GM19238 (cell line): Measurements from ENCODE around the gene MGAT4B.

Experiments used
- DNase-seq: peaks from one replicate; pipeline ENCODE4 v3.0.0; 2011; ENCODE audit warnings: low spot score; ENCODE audit not compliant: insufficient read length

Gene MGAT4B

DNA sequence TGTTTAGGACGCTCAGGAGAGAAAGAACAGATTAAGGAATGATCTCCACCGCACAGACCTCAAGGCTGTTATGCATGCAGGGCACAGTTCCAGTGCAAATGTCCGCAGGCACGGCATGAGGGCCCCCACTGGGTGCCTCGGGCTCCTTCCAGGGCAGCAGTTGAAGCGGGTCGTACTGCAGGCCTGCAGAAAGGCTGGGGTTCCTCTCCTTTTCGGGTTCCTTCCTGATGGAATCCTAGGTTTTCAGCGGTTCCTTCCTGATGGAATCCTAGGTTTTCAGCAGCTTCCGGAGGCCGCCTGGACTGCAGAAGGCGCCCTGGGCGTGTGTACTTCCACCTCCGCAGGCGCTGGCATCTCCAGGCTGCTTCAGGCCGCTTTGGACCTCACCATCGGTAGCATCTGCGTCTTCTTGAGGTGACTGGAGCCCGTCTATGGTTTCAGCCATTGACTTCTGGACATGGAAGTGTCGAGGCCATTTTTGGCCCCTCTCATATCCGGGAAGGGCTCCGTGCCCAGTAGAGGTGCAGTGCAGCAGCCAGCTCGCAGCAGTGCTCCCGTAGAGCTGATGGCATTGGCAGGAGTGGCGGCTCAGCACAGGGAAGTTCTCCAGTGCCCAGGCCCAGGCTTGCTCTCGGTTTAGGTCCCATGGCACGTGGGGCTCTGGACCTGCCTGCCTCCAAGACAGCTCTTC is 5.6 kb upstream of the MGAT4B start:
- no peak for DNase-seq

DNA sequence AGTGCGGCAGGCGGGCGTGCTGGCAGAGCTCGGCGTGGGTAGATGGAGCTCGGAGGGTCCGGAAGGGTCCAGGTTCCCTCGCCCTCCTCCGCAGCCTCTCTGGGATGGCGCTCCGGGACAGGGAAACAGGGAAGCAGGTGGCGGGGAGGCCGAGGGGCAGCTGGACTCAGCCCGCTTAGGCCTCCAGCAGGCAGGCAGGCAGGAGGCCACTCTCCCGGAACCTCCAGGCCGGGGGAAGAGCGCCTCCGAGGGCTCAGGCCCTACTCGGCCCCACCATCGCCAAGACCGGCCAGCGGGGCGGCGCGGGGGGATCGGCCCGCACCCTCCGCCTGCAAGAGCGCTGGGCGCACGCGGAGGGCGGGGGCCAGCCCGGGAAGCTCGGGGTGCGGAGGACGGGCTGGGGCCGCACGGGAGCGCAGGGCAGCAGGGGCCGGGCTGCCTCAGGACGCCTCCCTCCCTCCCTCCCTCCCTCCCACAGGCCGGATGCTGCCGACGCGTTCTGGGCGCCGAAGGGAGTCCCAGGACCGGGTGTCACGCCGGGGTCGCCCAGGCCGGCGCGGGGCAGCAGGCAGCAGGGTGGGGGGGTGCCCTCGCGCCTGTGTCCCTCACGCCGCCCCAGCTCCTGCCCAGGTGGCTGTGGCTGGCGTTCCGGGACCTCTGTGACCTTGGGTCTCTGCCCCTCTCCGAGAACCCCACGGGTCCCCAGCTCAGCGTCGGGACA is 977 bp downstream of the MGAT4B start:
- DNase-seq = peak; percentile 90

DNA sequence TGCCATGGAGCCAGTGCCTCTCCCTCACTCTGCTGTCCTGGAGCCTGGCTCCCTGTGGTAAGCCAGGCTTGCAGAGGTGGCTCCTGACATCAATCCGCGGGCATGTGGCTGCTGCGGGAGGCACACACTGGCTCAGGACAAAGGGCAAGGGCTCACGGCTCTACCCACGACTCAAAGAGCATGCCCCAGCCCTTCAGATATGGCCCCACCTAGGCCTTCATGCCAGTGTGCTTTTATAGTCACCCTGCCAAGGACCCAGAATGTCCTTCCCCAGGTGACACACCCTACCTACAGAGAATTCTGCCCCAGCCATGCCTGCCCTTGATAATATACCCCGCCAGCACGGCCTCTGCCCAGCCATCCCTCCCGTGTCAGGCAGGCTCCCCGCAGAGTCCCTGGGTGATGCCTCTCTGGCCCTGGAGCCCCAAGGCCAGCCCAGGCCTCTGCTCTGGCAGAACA is 1.6 kb downstream of the MGAT4B start:
- DNase-seq = no peak

DNA sequence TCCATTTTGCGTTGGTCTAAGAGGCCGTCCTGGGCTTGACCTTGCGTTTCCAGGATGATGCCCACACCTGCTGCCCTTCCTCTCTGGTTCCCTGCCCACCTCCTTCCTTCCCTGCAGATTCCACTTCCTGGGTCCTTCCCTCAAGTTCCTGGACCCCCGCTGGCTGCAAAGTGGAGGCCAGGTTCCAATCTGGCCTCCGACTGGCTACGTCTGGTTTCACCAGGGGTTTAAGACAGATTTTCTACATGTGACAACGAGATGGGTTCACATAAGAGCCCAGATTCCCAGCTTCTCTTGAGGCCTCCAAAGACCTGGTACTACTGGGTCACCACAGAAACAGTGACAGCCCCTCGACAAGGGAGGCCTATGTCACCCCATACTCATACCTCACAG is 2.1 kb downstream of the MGAT4B start:
- DNase-seq = no peak

DNA sequence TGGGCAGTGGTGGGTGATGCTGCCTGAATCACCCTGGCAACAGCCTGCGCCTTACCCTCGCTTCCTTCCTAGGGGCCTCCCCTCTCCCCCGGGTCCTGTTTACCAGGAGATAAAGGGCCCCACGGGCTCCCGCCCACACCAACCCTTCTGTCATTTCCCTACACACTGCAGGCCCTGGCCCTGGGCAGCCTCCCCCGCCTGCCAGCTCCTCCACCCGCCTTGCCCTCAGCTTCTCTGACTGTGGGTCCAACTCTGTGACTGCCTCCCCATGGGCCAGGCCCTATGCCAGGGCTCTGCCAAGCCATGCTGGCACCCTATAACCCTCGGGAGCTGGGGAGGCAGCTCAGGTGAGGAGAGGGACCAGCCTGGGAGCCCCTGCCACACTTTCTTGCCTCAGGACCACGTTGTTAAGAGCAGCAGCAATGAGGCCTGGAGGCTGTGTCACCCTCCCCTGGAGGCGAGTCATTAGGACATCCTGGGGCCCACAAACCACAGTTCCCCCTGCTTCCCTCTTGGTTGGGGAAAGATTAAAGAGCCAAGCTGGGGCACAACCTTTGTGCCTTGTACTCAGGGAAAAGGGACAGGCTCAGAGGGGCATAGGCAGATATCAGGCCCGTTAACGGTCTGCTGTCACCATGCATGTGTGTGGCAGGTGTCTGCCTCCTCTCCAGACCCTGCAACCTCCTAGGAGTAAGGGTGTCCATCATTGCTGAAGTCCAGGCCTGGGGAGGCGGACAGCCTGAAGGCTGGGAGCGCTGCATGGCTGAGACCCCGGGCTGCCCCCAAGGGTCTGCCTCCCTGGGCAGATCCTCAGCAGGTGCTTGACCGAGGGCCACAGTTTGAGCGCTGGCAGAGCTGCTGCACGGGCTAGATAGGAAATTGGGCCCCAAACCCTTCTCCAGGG is 2.8 kb downstream of the MGAT4B start:
- no peak for DNase-seq

DNA sequence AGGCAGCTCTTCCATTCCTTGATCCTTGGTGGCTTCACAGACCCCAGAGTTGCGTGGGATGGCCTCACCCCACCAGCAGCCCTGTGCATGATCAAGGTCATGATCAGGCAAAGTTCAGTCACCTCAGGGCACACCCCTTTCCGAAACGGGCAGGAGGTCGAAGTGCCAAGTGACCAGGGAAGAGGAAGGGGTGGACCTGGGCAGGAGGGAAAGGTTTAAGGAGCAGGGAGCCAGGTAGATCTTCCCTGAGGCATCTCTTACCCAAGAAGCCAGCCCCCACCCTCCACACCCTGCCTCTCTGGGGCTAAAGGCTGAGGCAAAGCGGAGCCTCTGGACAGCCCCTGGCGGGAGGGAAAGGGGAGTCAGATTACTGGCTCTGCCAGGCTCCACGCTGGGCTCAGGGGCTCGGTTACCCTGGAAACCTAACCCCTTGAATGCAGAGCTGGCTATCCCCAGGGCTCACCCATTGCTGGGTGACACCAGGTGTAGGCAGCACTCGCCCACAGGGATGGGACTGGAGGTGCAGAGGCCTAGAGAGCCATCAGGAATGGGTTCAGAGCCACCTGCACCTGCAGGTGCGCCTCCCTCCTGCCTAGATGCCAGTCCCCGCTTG is 3.6 kb downstream of the MGAT4B start:
- no peak for DNase-seq

DNA sequence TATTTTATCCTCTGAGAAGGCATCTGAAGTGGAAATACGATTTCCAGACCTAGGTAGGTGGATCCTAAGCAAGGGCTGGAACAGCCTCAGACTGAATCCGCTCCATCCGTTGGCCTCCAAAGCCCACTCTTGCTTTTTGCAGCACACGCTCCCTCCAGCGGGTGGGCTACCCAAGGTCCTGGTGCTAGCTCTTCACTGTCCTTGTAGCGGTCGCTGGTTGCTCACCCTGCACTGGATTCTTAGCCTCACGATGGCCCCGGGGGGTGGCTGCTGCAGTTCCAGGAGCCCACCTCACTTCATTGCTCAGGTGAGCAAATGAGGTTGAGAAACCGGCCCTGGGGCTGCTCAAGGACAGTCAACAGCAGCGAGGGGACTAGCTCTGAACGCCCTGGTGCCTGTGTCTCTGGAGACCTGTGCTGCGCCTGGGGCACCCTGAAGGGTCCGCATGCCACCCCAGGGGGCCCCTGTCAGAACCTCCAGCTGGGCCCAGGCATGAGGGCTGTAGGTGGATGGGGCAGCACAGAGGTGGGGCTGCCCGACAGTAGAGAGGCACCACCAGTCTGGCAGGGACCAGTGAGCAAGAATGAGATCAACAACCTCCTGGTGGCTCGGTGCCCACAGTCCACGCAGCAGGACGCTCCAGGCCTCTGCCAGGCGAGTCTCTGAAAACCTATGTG is 4.3 kb downstream of the MGAT4B start:
- no peak for DNase-seq

DNA sequence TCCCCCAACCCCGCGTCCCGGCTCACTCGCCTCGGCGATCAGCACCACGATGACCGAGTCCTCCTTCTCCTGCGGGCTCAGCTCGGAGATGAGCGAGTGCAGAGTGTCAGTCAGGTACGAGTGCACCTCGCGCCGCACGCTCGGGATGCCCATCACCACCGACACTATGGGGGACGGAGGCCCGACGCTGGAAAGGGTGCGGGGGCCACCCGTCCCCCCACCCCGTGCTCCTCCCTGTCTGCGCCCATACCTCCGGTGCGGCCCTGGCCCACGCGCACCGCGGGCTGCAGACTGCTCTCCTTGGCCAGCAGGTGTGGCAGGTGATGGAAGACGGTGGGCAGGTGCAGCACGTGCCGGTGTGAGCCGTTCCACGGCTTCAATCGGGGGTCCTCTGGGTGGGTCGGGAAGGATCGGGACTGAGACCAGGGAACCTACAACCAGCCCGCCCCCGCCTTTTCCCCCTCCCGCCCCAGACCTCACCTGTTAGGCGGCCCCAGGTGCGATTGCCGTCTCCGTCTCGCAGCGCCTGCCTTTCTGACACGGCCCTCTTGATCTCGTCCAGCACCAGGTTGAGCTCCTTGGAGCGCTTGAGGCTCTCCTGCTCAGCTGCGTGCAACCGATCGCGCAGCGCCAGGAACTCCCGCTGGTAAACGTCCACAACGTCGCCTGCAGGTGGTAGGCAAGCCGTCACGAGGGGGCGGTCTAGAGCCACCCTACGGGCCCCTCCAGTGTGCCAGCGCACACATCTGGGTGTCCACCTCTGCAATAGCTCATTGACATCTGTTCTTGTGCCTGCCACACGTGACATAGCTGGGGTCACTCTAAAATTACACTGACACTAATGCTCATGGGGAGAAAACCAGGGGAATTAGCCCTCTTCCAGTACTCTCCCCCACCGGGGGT is 5.1 kb downstream of the MGAT4B start:
- DNase-seq = peak; percentile 83

DNA sequence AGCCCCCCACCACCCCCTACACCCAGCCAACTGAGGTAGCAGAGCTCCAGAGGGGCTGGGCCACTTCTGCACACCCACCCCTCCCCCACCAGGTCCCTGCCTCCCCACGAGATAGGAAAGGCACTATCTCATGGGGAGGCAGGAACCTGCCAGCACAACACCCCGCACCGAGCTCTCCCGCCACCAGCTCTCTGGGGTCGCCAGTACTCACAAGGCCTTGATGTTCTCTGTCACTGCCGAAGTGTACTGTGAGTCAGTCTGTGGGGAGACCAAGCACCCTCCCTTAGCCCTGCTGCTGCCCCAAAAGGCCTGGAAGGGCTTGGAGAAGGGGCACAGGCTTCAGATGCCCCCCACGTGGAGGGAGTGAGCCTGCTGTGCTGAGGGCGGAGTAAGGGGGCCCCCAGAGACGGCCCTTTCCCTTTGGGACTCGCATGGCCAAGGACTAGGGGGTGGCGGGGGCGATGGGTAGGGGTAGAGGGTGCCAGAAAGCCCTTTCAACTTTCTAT is 5.9 kb downstream of the MGAT4B start:
- no peak for DNase-seq

DNA sequence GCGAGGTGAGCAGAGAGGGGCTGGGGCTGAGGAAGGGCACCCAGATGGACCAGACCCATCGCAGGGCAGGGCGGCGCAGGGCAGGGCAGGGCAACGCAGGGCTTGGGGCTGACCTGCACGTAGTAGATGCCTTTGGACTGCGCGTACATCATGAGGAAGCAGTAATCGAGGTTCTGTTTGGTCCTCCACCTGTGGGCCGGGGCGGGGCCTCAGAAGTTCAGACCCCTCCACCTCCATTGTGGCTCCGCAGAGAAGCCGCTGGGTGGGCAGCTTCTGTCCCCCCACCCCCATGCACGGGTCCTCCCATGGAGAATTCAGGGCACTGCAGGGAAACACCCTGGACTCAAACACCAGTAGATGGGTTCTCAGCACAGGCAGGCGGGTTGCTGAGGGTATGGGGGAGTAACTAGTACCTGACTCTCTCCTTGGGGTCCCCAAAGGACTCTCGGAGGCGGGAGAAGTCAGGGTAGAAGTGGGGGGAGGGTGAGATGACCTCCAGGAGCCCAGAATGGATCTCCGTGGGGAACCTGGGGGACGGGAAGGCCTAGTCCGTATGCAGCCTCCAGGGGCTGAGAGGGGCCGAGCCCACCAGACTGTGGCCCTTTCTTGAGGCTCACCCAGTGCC is 6.5 kb downstream of the MGAT4B start:
- no peak for DNase-seq

DNA sequence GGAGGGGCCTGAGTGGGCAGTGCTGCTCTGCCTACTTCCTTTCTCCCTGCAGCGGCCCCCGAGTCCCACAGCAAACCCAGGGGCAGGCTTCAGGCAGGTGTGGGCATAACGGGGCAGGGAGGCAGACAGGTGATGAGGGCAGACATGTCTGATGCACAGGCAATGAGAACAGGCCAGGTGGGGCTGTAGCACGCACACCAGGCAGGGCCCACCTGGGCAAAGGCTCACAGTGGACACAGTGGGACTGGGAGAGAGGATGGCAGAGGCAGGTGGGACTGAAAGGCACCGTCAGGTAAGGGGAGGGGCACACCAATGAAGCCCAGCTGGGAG is 7.1 kb downstream of the MGAT4B start:
- no peak for DNase-seq

DNA sequence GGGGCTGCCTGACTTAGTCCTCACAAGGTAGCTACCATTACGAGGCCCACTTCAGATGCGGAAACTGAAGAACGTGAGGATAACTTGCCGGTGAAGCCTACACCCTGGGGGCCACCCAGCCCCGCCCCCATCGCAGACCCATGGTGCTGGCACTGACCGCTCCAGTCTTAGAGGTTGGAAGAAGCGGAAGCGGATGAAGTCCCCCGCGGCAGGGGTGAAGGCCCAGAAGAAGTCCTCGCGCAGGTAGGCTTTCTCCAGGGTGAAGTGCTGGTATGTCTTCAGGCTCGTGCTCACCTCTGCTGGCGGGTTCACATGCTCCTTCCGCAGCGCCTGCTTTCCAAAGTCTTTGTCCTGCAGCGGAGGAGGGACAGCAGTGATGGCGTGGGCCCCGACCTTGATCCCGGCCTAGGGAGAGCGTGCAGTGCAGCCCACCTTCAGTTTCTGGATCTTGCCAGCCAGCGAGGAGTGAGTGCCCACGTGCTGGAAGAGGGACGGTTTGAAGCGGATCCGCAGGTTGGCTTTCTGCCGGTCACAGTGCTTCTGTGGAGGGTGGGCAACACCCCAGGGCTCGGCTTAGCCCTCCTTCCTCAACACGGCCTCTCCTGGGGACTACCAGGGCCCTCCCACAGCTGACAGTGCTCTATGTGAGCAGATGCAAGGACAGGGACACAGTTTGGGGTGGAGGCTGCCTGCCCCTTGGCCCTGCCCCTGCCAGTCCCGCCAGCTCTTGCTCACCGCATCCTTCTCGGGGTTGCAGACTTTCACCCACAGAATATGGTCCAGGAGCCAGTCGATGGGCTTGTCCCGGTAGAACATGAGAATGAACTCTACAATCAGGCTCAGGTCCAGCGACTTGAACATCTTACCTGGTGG is 7.7 kb downstream of the MGAT4B start:
- DNase-seq = no peak

DNA sequence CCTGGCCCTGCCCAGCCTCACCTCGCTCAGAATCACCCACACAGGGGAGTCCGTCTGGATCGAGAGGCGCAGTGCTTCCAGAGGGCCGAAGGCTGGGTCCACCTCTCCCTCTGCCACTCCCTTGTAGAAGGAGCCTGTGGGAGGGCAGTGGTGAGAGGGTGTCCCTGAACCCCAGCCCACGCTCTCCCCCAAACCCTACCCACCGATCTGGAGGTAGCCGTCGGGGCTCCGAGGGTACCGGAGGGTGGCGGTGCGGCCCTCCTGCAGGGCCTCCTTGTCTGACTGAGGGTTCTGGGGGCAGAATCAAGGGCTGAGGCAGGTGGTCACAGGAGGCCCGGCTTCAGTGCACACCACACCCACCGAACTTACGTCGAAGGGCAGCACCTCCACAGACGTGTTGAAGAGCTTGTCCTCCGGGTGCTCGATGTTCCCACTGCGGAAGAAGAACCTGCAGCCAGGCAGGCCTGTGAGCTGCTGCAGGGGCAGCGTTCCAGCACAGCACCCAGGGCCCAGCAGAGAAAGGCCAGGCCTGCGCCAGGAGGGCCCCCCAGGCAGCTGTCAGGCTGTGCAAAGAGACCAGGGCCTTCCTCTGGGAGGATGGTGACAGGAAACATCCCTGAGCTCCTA is 8.4 kb downstream of the MGAT4B start:
- no peak for DNase-seq

DNA sequence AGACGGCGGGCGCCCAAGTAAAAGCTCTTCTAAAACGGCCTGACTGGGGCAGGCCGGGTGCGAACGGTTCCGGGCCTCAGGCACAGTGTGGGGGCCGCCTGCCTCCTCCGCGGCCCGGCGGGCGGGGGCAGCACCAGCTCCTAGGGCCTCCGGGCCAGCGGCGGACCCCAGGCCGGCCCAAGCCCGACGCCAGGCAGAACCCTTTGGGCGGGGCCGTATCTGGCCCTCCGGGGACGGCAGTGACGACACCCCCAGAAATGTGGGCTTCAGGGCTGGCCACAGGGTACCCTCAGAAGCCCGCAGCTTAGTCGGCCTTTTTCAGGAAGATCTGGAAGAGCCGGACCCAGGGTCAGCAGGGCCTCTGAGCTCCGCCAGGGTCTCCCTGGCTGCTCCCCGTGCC is 8.9 kb downstream of the MGAT4B start:
- DNase-seq = no peak

DNA sequence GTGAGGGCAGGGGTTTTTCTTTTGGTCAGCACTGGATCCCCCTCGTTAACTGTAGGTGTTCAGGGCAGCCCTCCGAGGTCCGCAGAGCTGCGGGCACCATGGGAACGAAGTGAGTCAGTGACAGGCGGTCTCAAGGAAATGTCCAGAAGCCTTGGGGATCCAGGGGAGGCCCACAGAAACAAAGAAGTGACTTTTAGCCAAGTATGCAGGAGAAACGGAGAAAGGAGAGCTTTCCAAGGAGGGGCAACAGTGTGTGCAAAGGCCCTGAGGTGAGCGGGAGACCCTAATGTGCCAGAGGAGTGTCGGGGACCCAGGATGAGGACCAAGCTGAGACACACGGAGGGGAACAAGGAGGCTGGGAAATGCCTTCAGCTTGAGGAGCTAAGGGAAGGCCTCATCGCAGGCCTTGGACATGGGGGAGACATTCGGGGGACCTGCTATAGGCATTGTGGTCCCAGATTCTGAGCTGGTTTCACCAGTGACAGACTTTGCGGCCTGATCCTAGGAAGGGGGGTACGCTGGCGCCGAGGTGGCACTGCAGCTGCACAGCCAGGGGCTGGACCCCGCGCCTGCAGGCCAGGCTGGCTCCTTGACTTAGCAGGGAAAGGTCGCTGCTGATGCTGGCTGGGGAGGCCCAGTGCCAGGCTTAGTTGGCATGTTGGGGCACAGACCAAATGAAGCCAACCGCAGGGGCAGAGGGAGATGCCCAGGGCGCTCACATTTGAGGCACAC is 9.6 kb downstream of the MGAT4B start:
- no peak for DNase-seq

DNA sequence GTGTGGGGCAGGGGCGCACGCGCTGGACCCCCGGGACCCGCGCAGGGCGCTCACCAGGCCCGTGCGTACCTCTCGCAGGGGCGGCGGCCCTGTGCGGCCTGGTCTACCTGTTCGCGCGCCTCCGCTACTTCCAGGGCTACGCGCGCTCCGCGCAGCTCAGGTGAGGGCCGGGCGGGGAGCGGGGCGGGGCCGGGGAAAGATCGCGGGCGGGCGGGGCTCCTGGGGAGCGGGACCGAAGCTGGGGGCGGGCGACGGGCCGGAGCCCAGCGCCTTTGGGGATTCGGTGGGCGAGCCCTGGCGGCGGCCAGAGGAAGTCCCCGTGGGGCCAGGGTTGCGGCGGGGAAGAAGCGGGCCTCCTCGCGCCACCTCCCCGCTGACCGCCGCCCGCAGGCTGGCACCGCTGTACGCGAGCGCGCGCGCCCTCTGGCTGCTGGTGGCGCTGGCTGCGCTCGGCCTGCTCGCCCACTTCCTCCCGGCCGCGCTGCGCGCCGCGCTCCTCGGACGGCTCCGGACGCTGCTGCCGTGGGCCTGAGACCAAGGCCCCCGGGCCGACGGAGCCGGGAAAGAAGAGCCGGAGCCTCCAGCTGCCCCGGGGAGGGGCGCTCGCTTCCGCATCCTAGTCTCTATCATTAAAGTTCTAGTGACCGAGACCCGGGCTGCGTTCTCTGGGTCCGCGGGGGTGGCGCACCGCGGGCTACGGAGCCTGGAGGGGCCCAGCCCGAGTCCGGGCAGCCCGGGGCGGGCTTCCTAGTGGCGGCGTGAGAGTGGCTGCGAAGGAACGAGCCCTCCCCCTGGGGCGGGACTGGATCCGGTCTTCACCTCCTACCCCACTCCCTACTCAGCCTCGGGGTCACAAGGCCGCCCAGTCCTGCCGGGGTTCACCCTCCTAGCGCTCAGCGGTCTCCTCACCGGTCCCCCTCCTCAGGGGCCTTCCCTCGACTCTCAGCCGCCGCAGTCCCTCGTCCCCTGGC is 10.5 kb downstream of the MGAT4B start:
- peak; percentile 84 for DNase-seq
